OCI-LY7 (cell line): ENCODE measurements around the gene KRT36. TPM values are rescaled to one million over a fixed set of nuclear protein-coding genes. Genes with fewer than 3 reads are reported as not detected.

ENCODE experiments used
- BruUV-seq: library from RNA; stranded (reverse); fragments of 400-500 nt; replicated peaks from 2 replicates; lab custom pipeline; 2021; lab: Mats Ljungman, UMichigan
- CTCF ChIA-PET: fragments of 300-600 bp; sonication (Branson Sonifier 250); formaldehyde crosslinking; loops from one replicate; lab custom pipeline; 2022; ENCODE audit warnings: antibody characterized with exemption; ENCODE audit not compliant: unreplicated experiment; lab: Charles Lee
- POLR2A ChIA-PET: fragments of 300-600 bp; sonication (Branson Sonifier 250); formaldehyde crosslinking; loops from one replicate; lab custom pipeline; 2022; ENCODE audit warnings: antibody characterized with exemption; lab: Charles Lee
- DNase-seq: peaks from one replicate; pipeline ENCODE4 v3.0.0-alpha.2; 2015; ENCODE audit warnings: low spot score
- H2AFZ ChIP-seq: fragments of 200-600 bp; sonication (generic), shearing (Covaris generic); 2 replicates; pipeline ENCODE4 v1.6.1; 2014; ENCODE audit warnings: mild to moderate bottlenecking, antibody characterized with exemption, low read length, moderate library complexity
- H3K27ac ChIP-seq: fragments of 200-600 bp; sonication (generic); 2 replicates; pipeline ENCODE4 v1.5.1; 2014; ENCODE audit warnings: mixed run types, low read depth, mild to moderate bottlenecking, moderate library complexity, low read length, inconsistent platforms; ENCODE audit not compliant: poor library complexity, severe bottlenecking
- H3K36me3 ChIP-seq: fragments of 200-600 bp; sonication (generic); 2 replicates; pipeline ENCODE4 v1.6.1; 2014; ENCODE audit warnings: mild to moderate bottlenecking, antibody characterized with exemption, low read length, moderate library complexity, mixed read lengths; ENCODE audit not compliant: insufficient read depth
- H3K4me1 ChIP-seq: fragments of 200-600 bp; sonication (generic); 2 replicates; pipeline ENCODE4 v1.5.1; 2014; ENCODE audit warnings: mild to moderate bottlenecking, low read length; ENCODE audit not compliant: insufficient read depth, poor library complexity, severe bottlenecking
- H3K4me2 ChIP-seq: fragments of 200-600 bp; sonication (generic); 2 replicates; pipeline ENCODE4 v1.6.1; 2014; ENCODE audit warnings: mild to moderate bottlenecking, low read length
- H3K4me3 ChIP-seq: fragments of 200-600 bp; sonication (generic); 2 replicates; pipeline ENCODE4 v1.5.1; 2014; ENCODE audit warnings: mild to moderate bottlenecking, low read depth, low read length; ENCODE audit not compliant: poor library complexity, severe bottlenecking
- H3K79me2 ChIP-seq: fragments of 200-600 bp; sonication (generic); 2 replicates; pipeline ENCODE4 v1.6.1; 2016; ENCODE audit warnings: low read depth, mild to moderate bottlenecking, low read length, moderate library complexity, mixed read lengths; ENCODE audit not compliant: insufficient read depth
- H3K9me2 ChIP-seq: fragments of 200-600 bp; sonication (generic); 2 replicates; pipeline ENCODE4 v1.6.1; 2016; ENCODE audit warnings: mild to moderate bottlenecking, low read length, mixed read lengths; ENCODE audit not compliant: insufficient read depth
- H3K9me3 ChIP-seq: fragments of 200-600 bp; sonication (generic); 2 replicates; pipeline ENCODE4 v1.6.1; 2014; ENCODE audit warnings: mild to moderate bottlenecking, mixed run types, low read length, mixed read lengths
- H4K20me1 ChIP-seq: fragments of 200-600 bp; sonication (generic); 2 replicates; pipeline ENCODE4 v1.6.1; 2014; ENCODE audit warnings: mild to moderate bottlenecking, antibody characterized with exemption, low read length, moderate library complexity, mixed read lengths; ENCODE audit not compliant: insufficient read depth
- CTCF ChIP-seq: fragments of 200-600 bp; sonication (generic); conservative IDR thresholded peaks from 2 replicates; pipeline ENCODE4 v1.5.1; 2014; ENCODE audit warnings: mild to moderate bottlenecking, antibody characterized with exemption, low read length, moderate library complexity, mixed read lengths
- EZH2phosphoT487 ChIP-seq: fragments of 200-600 bp; sonication (generic); IDR thresholded peaks from 2 replicates; pipeline ENCODE4 v1.6.1; 2018; ENCODE audit warnings: low read depth, borderline replicate concordance, mild to moderate bottlenecking, mixed run types, antibody characterized with exemption, low read length, moderate library complexity, mixed read lengths
- intact Hi-C: fragments of 100-400 bp; cut with micrococcal nuclease; formaldehyde crosslinking; loops from one replicate; pipeline ENCODE4 v1.10.0; 2022; ENCODE audit not compliant: unreplicated experiment
- total RNA-seq, 2 experiments: library from RNA; depleted of rRNA in 1 of 2; stranded (reverse); fragments of >200 nt in 1 of 2; shearing (Covaris generic) in 1 of 2; gene quantifications; 2 replicates each; pipeline ENCODE4 v1.2.3, GENCODE V29; 2014 to 2022

The KRT36 gene
- total RNA-seq, 2 experiments from 2014 or later: not detected

- no peak for TF ChIP-seq CTCF
- TF ChIP-seq EZH2phosphoT487: no peak
- no peaks in the 10 kb centered on the region for H4K20me1 ChIP-seq
- H3K9me3 ChIP-seq: no peaks in the 10 kb centered on the region
- no peak for DNase-seq
- ChIA-PET POLR2A (no interaction called here), CTCF (interaction anchor here (1.0 kb wide), 1 partner anchor 8 kb away, joined by 3 read pairs; no protein-coding TSS in a partner anchor)
- intact Hi-C loops: no loop called here
- no peak overlapping the region for H3K4me3 ChIP-seq
- H3K36me3 ChIP-seq: no peaks in the 10 kb centered on the region
- no peak overlapping the region for H2AFZ ChIP-seq
- H3K79me2 ChIP-seq: no peaks in the 10 kb centered on the region
- no peak overlapping the region for H3K4me2 ChIP-seq
- no TSS peak for BruUV-seq
- H3K4me1 ChIP-seq: no peaks in the 10 kb centered on the region
- no peak overlapping the region for H3K27ac ChIP-seq
- H3K9me2 ChIP-seq: no peaks in the 10 kb centered on the region
Observed at GRCh38 chr17:41537990-41538389, 48.3 kb upstream of the KRT36 start.

GRCh38 chr17:41537614-41537954 lies 47.9 kb upstream of the KRT36 start:
- H3K9me2 ChIP-seq: no peaks in the 10 kb centered on the region
- DNase-seq: no peak
- TF ChIP-seq EZH2phosphoT487 (no peak), CTCF (no peak)
- H2AFZ ChIP-seq: no peak overlapping the region
- no TSS peak for BruUV-seq
- no peak overlapping the region for H3K4me2 ChIP-seq
- no peaks in the 10 kb centered on the region for H3K9me3 ChIP-seq
- intact Hi-C loops: no loop called here
- no peak overlapping the region for H3K27ac ChIP-seq
- no peaks in the 10 kb centered on the region for H3K79me2 ChIP-seq
- H3K36me3 ChIP-seq: no peaks in the 10 kb centered on the region
- POLR2A ChIA-PET: no interaction called here
- H3K4me3 ChIP-seq: no peak overlapping the region
- CTCF ChIA-PET: no interaction called here
- no peaks in the 10 kb centered on the region for H4K20me1 ChIP-seq
- H3K4me1 ChIP-seq: no peaks in the 10 kb centered on the region

GRCh38 chr17:41536741-41537613 lies 47.3 kb upstream of the KRT36 start:
- H2AFZ ChIP-seq: no peak overlapping the region
- BruUV-seq: no TSS peak
- no peak overlapping the region for H3K4me2 ChIP-seq
- intact Hi-C loops: no loop called here
- no peaks in the 10 kb centered on the region for H3K79me2 ChIP-seq
- no peak overlapping the region for H3K27ac ChIP-seq
- ChIA-PET CTCF (no interaction called here), POLR2A (no interaction called here)
- no peak for DNase-seq
- no peak for TF ChIP-seq EZH2phosphoT487
- no peak for TF ChIP-seq CTCF
- H3K9me2 ChIP-seq: no peaks in the 10 kb centered on the region
- no peaks in the 10 kb centered on the region for H3K4me1 ChIP-seq
- H4K20me1 ChIP-seq: no peaks in the 10 kb centered on the region
- no peak overlapping the region for H3K4me3 ChIP-seq
- no peaks in the 10 kb centered on the region for H3K36me3 ChIP-seq
- no peaks in the 10 kb centered on the region for H3K9me3 ChIP-seq
